GM08714 (cell line): ENCODE results near the gene EPX.
A peak's percentile ranks its signal among the peaks of the same experiment; 100 is the strongest.

Experiments
- H3K4me3 ChIP-seq: fragments of 200-500 bp; sonication (Bioruptor generic); 2 replicates; pipeline ENCODE4 v1.5.1; 2014; ENCODE audit warnings: mild to moderate bottlenecking, low read length, inconsistent platforms
- ZNF274 ChIP-seq: IDR thresholded peaks from 2 replicates; pipeline ENCODE4 v1.6.1; 2012; ENCODE audit warnings: mild to moderate bottlenecking, low read depth, low read length

Gene EPX

DNA sequence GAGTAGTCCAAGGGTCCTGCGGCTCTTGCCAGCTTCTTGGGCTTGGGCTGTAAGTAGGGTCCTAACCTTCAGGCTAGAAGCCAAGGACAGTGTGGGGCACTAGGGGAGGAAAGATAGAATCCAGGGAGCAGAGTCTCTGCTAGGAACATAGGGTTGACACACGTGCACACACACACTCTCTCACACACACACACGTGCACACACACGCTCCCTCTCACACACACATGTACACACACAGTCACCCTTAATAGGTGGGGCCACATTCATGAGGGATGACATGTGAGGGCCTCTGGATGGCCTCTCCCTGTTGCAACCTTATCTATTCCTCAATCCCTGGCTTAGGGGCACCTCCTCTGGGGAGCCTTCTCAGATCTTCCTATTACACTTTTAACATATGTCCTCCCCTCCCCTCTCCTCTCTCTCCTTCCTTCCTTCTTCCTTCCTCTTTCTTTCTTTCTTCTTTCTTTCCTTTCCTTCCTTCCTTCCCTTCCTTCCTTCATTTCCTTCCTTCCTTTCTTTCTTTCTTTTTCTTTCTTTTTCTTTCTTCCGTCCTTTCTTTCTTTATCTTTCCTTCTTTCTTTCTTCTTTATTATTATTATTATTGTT lies 3.1 kb downstream of the EPX start:
- no peak for TF ChIP-seq ZNF274
- H3K4me3 ChIP-seq, result no peak overlapping the region

DNA sequence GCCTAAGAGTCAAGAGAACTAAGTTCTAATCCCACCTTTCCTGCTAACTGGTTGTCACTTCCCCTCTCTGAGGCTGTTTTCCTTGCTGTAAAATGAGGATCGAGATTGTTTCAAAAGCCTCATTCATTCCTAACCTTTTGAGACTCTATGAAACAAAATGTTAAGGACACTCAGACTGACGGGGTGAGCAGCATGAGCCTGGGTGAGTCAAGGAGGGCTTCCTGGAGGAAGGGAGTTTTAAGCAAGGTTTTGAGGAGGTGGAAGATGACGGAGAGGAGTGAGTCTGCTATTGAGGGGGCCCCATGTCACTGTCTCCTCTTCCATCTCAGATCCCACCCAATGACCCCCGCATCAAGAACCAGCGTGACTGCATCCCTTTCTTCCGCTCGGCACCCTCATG lies 4.1 kb downstream of the EPX start:
- H3K4me3 ChIP-seq, result no peak overlapping the region
- no peak for TF ChIP-seq ZNF274

DNA sequence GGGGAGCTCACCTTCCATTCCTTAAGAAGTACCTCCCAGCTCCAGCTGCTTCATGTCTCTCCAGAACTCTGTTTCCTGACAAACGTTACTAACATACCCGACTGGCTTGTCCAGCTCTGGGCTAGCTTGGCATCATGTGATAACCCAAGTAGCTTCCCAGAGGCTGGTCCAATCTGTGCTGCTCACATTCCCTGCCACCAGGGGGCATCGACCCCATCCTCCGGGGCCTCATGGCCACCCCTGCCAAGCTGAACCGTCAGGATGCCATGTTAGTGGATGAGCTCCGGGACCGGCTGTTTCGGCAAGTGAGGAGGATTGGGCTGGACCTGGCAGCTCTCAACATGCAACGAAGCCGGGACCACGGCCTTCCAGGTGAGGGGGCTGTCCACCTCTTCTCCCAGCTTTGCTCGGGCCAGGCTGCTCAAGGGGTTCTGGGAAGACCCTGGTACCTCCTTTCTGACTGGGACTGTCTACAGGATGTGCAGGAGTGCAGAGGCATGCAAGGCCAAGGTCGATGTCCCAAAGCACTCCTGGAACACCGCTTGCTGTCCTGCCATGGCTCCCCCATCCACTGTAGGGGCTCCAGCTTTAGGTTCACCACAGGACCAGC lies 7.6 kb downstream of the EPX start:
- TF ChIP-seq ZNF274, result no peak
- H3K4me3 ChIP-seq, result no peak overlapping the region

DNA sequence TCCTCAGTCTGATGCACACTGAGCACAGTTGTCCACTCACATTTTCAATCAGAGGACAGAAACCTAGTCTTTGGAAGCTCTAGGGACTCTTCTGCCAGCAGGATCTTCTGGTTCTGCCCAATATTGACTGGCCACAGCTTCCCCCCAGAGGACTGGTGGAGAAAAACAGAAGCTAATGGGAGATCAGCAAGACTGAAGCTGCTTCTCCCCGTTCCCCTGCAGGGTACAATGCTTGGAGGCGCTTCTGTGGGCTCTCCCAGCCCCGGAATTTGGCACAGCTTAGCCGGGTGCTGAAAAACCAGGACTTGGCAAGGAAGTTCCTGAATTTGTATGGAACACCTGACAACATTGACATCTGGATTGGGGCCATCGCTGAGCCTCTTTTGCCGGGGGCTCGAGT lies 10.3 kb downstream of the EPX start:
- no peak for TF ChIP-seq ZNF274
- no peak overlapping the region for H3K4me3 ChIP-seq

DNA sequence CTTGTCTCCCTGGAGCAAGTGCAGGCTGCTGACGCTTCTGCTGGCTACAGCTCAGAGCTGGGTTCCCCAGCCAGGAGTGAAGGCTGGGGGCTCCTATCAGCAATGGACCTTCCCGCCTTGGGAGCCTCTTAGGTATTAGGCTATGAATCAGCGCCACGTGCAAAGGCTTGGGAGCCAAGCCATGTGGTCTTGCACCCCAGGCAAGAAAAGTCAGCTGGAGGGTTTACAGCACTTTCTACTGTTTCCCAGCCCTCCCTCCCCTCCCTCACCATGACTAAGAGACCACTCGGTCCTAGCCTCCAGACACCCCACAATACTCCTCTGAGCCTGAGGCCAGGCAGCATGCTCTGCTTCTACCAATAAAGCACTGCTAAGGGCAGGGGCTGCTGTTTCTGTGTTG lies 12.3 kb downstream of the EPX start:
- H3K4me3 ChIP-seq, result no peak overlapping the region
- TF ChIP-seq ZNF274, result no peak

DNA sequence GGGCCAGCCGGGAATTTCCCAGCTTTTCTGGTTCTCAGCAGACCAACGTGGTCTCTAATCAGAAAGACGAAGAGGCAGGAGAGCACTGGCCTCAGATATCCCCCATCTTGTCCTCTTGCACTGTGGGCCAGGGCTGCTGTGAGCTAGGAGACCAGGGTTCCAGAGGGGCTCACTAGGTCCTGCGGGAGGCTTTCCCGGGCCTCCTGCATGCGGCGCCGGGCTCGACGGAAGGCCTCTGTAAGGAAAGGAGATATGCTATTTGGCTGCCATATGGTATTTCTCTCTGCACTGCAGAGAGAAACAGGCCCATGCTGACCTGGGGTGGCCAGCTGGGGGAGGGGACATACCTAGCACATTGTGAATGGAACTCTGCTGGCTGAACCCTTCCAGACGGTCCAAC lies 13.4 kb downstream of the EPX start:
- no peak overlapping the region for H3K4me3 ChIP-seq
- TF ChIP-seq ZNF274, result no peak

DNA sequence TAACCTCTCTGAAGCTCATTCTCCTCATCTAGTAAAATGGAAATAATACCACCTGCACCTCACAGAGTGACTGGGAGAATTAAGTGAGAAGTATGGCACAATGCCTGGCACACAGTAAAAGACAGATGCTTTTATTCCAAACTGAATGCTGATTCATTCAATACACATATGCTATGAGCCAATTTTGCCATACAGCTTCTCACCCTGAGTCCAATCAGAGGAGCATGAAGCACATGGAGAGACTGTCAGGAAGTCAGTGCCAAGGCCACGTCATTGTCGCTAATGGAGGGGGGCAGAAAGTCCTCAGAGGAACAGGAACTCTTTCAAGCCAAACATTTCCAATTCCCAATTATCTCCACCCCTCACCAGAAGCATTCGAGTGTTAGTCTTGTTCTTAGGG lies 14.9 kb downstream of the EPX start:
- no peak overlapping the region for H3K4me3 ChIP-seq
- TF ChIP-seq ZNF274, result no peak

DNA sequence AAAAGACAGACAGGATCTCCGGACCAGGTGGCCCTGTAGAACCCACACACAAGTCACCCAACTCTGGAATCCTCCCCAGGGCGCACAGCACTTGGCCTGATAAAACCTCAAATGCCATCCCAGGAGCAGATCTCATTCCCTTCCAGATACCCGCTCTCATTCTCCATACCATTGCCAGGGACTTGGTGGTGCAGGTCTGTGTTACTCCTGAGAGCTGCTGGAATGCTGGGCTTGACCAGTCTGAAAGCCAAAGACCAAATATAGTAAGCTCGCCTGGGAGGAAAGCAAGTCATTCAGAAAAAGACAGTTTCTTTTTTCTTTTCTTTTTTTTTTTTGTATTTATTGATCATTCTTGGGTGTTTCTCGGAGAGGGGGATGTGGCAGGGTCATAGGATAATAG lies 15.8 kb downstream of the EPX start:
- H3K4me3 ChIP-seq, result no peak overlapping the region

DNA sequence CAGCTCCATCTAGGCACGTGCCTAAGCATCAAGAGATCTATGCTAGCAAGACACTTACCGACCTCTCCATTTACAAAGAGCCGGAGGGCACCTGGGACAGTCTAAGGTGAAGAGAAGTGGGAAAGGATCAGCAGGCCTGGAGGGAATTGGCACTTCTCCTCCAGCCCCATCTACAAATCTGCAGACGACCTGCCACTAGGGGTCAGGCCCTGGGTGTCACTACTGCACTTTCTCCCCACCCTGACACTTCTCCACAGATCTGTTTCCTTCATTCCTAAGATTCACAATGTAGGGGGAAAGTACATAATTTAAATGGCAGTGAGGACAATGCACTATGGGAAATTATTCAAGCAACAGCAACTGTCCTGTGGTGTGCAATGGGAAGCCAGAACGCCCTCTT lies 18.4 kb downstream of the EPX start:
- H3K4me3 ChIP-seq, result no peak overlapping the region
- no peak for TF ChIP-seq ZNF274

More for the DNA sequence above, 15.8 kb downstream of the EPX start:
- TF ChIP-seq ZNF274, result no peak

DNA sequence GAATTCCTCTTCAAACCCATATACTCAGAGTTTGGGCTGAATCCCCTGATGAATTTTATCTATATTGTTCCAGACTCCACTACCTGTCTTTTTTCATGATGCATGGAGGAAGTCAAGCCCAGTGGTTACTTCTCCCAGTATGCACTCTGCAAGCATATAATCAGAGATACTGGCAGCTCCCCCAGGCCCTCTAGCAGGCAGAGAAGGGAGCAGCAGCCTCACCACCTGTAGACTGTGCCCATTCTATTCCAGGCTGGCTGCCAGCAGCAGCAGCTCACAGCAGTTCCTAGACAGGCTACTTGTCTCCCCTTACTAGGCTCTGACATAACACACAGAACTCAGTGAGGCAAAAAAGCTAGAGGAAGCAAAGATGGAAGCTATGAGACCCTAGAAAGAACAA lies 23.2 kb downstream of the EPX start:
- H3K4me3 ChIP-seq, result no peak overlapping the region
- TF ChIP-seq ZNF274, result no peak

DNA sequence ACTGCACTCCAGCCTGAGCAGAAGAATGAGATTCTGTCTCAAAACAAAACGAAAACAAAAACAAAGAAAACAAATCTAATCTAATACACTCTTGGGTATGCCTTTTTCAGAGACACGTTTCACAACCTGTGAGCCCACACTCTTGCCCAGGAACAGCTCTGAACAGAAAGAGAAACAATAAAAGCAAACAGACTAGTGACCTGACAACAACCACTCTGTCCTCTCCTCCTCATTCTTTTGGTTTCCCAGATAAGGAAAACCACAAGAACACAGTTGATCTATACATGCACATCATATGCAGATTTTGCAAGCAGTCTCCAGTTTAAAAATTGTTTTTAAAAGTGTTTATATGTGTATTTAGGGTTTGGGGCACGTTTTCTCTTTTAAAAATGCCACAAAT lies 25.2 kb downstream of the EPX start:
- H3K4me3 ChIP-seq, result no peak overlapping the region
- no peak for TF ChIP-seq ZNF274

DNA sequence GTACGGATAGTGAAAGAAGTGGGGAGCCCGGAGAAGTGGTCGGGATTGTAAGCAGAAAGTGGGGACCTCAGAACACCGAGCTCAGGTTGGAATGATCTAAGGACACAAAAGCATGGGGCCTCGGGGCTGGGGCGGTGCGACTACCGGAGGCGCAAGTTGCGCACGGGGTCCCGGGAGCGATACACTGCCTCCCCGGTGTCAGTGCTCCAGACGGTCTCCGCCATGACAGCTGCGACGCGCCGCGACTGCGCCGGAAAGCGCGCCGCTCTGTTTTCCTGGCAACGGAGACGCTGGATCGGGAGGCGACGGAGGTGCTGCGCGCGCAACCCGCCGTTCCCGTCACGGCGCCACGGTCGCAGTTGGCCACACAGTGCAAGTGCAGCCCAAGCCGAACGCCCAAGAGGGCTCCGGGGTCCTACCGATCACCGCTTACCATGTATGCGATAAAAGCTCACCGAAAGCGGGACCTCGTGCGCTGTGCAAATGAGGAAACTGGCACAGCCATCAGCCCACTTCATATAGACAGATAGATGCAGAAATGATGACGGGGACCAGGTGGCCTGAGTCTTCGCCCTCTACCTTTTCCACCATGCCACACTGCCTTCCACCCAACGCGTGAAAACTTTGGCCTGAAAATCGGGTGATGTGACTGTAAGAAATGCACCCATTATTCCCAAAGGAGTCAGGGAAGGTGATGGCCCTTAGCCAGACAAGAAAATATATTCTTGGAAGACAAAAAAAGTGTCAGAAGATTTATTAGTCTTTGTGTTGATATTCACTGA lies 26.7 kb downstream of the EPX start, which contains the start of gene MKS1:
TSS of gene MKS1 (minus strand) at position 249 of the 782 bp plus-strand sequence. CDS start at position 224, 25 bp downstream.
- no peak for TF ChIP-seq ZNF274
- H3K4me3 ChIP-seq, result peak within 1 kb of the TSS; percentile 71

DNA sequence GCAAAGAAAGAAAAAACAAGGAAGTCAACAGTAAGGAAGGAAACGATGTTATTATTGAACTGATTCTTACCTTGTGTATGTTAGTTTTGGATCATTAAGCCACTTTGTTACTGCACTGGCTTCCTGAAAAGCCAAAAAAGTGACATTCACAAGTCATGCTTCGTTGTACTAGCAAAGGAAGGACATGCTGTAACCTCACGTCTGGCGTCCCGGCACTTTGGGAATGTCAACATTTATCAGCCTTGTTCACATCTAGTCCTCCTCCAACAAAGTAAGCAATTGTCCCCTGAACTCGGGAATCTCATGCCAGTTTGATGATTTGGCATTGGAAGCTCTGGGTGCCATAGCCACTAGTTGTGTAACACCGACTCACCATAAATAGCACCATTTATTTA lies 27.3 kb downstream of the EPX start:
- H3K4me3 ChIP-seq, result no peak overlapping the region
- TF ChIP-seq ZNF274, result no peak

DNA sequence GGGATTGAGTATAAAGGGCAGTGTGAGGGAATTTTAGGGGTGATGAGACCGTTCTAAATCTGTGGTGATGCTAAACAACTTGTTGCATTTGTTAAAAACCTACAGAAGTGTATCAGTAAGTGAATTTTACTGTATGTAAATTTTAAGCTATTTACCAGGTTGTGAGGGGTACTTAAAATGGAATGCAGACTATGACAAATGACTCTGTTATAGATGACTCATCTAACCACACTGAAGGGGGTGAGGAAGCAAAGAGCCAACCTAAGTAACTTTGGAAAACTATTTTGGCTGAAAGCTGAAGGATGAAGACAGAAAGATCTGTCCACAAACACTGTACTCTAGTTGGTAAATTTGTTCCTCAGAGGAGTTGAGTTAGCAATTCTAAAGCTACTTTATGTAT lies 31.8 kb downstream of the EPX start:
- no peak overlapping the region for H3K4me3 ChIP-seq
- TF ChIP-seq ZNF274, result no peak

DNA sequence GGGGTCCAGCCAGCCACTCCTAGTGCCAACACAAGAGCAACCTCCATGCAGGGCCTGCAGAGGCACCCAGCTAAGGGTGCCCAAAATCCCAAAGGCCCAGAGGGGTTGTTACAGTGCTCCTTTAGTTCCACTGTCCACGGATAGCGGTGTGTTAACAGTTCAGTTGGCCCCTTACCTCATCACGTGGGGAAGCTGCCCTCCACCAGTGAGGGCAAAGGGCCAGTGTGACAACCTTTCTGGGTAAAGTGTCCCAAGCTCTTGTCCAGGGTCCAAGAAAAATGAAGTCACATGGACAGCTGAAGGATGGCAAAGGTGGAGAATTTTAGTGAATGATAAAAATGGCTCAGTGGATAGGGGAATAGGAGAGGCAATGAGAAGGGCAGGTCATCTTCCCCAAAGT lies 35.2 kb downstream of the EPX start:
- H3K4me3 ChIP-seq, result no peak overlapping the region
- no peak for TF ChIP-seq ZNF274

DNA sequence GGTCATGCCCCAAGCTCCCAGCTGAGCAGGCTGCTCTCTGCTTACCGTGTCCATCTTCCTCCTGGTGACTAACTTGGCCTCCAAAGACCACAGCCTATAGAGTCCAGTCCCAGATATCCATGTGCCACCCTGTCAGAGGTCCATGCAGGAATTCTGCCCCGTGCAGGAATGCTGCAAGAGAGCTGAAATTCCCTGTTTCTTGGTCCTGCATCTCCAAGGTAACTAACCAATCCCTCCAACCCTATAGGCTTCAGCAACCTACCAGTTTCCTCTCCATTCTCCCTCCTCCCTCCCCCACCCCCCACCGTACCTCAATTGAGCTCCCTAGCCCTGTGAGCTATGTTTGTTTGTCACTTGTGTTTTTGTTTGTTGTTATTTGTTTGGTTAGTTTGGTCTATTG lies 36.2 kb downstream of the EPX start:
- no peak for TF ChIP-seq ZNF274
- H3K4me3 ChIP-seq, result no peak overlapping the region
